Duodenal mucosa (tissue), 2 donors: ENCODE data around the gene RIN3.

Experiments
- H3K27ac ChIP-seq: one replicate; pipeline ENCODE4 v1.7.0; 2013; ENCODE audit warnings: low read depth, low read length
- H3K27me3 ChIP-seq, 2 donors: one replicate each; pipeline ENCODE4 v1.7.0; 2013; ENCODE audit warnings: low read length in 2 of 2, control low read depth in 1 of 2; ENCODE audit not compliant: insufficient read depth in 2 of 2, control insufficient read depth in 1 of 2
- H3K36me3 ChIP-seq, 2 donors: one replicate each; pipeline ENCODE4 v1.7.0; 2013; ENCODE audit warnings: low read length in 2 of 2, control low read depth in 1 of 2; ENCODE audit not compliant: insufficient read depth in 2 of 2, control insufficient read depth in 1 of 2
- H3K4me1 ChIP-seq, 2 donors: one replicate each; pipeline ENCODE4 v1.7.0; 2013; ENCODE audit warnings: low read length in 2 of 2, control low read depth in 1 of 2; ENCODE audit not compliant: insufficient read depth in 2 of 2, control insufficient read depth in 1 of 2
- H3K4me3 ChIP-seq, 2 donors: one replicate each; pipeline ENCODE4 v1.7.0; 2013; ENCODE audit warnings: low read length in 2 of 2, low read depth in 1 of 2
- H3K9ac ChIP-seq, 2 donors: one replicate each; pipeline ENCODE4 v1.7.0; 2013; ENCODE audit warnings: low read length in 2 of 2, low read depth in 1 of 2
- H3K9me3 ChIP-seq, 2 donors: one replicate each; pipeline ENCODE4 v1.7.0; 2013; ENCODE audit warnings: low read length in 2 of 2, control low read depth in 1 of 2; ENCODE audit not compliant: control insufficient read depth in 1 of 2

The RIN3 gene

DNA sequence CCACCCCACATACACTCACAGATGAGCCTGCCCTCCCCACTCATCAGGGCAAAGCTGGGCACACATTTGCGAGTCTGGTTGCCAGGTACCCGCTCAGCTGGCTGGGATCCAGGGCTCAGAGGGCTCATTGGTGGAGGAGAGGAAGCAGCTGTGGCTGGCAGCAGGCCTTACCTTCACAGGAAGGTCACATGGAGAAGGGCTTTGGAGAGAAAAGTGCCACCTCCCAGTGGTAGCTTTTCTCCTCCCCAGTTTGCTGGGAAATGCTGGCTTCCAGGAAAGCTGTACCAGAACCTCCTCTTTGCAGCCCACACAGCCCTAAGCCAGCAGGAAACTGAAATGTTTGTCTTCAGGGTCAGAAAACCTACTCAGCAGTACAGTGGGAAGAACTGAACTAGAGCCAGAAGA, 179.2 kb downstream of the RIN3 start:
- Histone ChIP-seq H3K27ac (no peak overlapping the region), H3K27me3 (no peaks in the 10 kb centered on the region), H3K9me3 (no peaks in the 10 kb centered on the region), H3K9ac (no peak overlapping the region), H3K36me3 (no peaks in the 10 kb centered on the region), H3K4me1 (peaks cover 14% of the 10 kb centered on the region in 2 donors), H3K4me3 (no peak overlapping the region)

DNA sequence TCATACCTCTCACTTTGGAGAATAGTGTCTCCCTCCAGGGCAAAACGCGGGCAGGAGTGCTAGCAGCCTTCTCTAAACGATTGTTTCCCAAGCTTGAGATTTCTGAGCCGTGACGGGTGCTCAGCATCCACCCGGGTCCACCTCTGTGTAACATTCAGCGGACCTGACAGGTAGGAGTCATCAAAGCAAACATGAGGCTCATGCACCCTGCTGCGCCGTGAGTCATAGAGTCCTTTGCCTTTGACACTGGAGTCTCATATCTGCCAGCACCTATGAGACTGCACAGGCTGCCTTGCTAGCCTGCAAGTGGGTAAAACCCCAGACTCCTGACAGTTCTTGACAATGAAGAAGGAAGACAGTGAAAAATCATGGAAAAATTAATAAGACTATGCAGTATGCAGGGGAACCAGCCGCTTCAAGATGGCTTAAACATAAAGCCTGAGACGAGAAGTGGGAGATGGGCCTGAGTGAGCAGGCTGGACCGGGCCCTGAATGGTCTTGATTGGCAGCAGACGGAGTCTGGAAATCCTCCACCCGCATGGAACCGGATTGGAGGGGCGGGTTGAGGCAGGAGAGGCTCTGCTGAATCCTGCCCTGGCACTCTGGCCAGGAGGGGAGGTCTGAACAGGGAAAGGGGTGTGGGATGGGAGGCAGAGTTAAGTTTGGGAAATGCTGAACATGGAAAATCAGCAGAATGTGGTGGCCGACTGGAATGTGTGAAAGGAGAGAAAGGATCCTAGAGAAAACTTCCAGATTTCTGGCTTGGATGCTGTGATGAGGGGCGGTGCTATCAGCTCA, 180.6 kb downstream of the RIN3 start:
- Histone ChIP-seq H3K9me3 (no peaks in the 10 kb centered on the region), H3K27ac (no peak overlapping the region), H3K27me3 (no peaks in the 10 kb centered on the region), H3K4me1 (peaks cover 12 to 14% of the 10 kb centered on the region in 2 donors), H3K36me3 (no peaks in the 10 kb centered on the region), H3K9ac (no peak overlapping the region), H3K4me3 (no peak overlapping the region)

DNA sequence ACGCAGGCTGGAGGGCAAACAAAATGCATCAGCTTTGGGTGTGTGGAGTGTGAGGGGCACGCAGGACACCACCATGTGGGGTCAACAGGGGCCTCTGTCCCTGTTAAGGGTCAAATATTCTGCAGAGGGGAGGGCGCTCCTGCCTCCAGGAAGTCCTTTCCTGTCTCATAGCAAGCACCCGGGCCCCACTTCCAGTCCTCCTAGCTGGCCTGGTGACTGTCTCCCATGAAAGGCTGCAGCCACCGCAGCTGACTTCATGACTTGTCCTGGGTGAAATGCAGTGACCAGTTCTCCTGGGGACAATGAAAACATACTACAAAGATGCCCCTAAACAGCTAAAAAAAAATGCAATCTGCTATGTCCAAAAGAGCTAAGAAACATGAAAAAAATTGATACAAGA, 181.2 kb downstream of the RIN3 start:
- no peaks in the 10 kb centered on the region for H3K9me3 ChIP-seq
- H3K27ac ChIP-seq, result no peak overlapping the region
- no peak overlapping the region for H3K4me3 ChIP-seq

DNA sequence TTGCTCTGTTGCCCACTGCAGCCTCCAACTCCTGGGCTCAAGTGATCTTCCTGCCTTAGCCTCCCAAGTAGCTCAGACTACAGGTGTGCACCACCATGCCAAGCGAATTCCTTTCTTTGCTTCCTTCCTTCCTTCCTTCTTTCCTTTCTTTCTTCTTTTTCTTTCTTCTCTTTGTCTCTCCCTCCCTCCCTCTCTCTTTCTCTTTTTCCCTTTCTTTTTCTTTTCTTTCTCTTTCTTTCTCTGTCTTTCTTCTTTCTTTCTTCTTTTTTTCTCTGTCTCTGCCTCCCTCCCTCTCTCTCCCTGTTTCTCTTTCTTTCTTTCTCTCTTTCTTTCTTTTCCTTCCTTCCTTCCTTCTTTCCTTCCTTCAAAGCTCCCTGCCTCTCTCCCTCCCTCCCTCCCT, 182.0 kb downstream of the RIN3 start:
- Histone ChIP-seq H3K27ac (no peak overlapping the region), H3K9ac (no peak overlapping the region), H3K36me3 (no peaks in the 10 kb centered on the region), H3K4me3 (no peak overlapping the region), H3K4me1 (peaks cover 12 to 14% of the 10 kb centered on the region in 2 donors), H3K9me3 (no peaks in the 10 kb centered on the region), H3K27me3 (no peaks in the 10 kb centered on the region)

More for the DNA sequence above, 181.2 kb downstream of the RIN3 start:
- peaks cover 12 to 14% of the 10 kb centered on the region in 2 donors for H3K4me1 ChIP-seq
- no peaks in the 10 kb centered on the region for H3K36me3 ChIP-seq
- no peaks in the 10 kb centered on the region for H3K27me3 ChIP-seq
- H3K9ac ChIP-seq, result no peak overlapping the region

DNA sequence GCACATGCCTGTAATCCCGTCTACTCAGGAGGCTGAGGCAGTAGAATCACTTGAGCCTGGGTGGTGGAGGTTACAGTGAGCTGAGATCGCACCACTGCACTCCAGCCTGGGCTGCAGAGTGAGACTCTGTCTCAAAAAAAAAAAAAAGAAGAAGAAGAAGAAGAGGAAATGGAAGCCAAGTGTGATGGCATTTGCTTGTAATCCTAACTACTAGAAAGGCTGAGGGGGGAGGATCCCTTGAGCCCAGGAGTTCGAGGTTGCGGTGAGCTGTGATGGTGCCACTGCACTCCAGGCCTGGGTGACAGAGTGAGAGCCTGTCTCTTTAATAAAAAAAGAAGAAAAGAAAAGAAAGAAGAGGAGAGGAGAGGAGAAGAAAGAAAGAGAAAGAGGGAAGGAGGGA, 182.8 kb downstream of the RIN3 start:
- Histone ChIP-seq H3K9ac (no peak overlapping the region), H3K36me3 (no peaks in the 10 kb centered on the region), H3K27me3 (no peaks in the 10 kb centered on the region), H3K4me3 (no peak overlapping the region), H3K9me3 (no peaks in the 10 kb centered on the region), H3K27ac (no peak overlapping the region), H3K4me1 (peaks cover 12 to 14% of the 10 kb centered on the region in 2 donors)

DNA sequence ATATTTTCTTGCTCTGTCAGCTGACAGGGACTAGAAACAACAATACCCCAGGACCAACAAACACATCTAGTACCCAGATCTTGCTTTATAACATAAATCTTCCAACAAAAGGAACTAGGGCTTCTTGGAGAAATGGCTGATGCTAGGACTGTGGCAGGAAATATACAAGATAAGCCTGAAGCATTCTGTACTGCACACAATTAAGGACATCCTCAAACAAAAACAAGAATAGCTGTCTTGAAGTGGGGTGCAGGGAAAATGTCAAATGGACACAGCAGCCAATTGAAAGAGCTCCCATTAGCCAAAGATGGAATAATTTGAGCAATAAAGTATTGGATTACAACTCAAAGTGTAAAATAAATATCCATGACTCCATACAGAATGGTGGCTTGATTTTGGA, 184.8 kb downstream of the RIN3 start:
- peaks cover 0 to under 1% of the 10 kb centered on the region in 2 donors for H3K36me3 ChIP-seq
- H3K27me3 ChIP-seq, result no peaks in the 10 kb centered on the region
- no peaks in the 10 kb centered on the region for H3K9me3 ChIP-seq
- H3K4me1 ChIP-seq, result peaks cover under 1% of the 10 kb centered on the region in 2 donors
- H3K9ac ChIP-seq, result no peak overlapping the region
- no peak overlapping the region for H3K4me3 ChIP-seq
- no peak overlapping the region for H3K27ac ChIP-seq

DNA sequence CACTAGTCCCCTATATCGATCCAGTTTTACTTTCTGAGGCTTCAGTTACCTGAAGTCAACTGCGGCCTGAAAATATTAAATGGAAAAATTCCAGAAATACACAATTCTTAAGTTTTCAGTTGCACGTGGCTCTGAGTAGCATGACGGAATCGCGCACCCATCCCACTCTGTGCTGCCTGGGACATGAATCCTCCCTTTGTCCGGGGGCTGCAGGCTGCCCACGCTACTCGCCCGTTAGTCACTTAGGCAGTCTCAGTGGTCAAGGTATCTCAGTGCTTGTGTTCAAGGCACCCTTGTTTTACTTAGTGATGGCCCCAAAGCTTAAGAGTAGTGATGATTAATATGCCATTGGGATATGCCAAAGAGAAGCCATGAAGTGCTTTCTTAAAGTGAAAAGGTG, 188.2 kb downstream of the RIN3 start:
- H3K4me3 ChIP-seq, result no peak overlapping the region
- no peak overlapping the region for H3K9ac ChIP-seq
- H3K27ac ChIP-seq, result no peak overlapping the region
- no peaks in the 10 kb centered on the region for H3K9me3 ChIP-seq
- no peaks in the 10 kb centered on the region for H3K4me1 ChIP-seq
- peaks cover 4 to 10% of the 10 kb centered on the region in 2 donors for H3K36me3 ChIP-seq
- H3K27me3 ChIP-seq, result no peaks in the 10 kb centered on the region

DNA sequence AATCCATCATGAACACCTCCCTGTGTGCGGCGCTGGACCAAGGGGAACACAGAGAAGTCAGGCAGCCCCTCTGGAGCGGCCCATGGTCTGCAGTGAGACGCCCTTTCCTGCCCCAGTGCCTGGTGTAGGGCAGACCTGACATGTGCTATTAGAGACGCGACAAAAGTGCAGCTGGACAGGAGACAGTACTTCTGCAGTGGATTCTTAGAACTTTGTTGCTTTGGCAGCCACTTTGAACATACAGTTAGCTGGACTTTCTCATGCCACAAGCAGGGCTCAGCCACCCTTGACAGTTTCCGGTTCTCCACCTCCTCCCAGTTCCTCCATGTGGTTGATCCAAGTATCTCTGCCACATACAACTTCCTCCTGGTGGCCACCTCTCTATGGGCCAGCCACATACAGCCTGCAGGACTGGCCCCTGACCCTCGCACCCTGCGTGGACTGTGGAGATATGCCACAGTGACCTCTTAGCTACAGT, 188.9 kb downstream of the RIN3 start:
- Histone ChIP-seq H3K9ac (no peak overlapping the region), H3K27me3 (no peaks in the 10 kb centered on the region), H3K4me1 (no peaks in the 10 kb centered on the region), H3K27ac (no peak overlapping the region), H3K36me3 (peaks cover 5 to 13% of the 10 kb centered on the region in 2 donors), H3K9me3 (no peaks in the 10 kb centered on the region), H3K4me3 (no peak overlapping the region)

DNA sequence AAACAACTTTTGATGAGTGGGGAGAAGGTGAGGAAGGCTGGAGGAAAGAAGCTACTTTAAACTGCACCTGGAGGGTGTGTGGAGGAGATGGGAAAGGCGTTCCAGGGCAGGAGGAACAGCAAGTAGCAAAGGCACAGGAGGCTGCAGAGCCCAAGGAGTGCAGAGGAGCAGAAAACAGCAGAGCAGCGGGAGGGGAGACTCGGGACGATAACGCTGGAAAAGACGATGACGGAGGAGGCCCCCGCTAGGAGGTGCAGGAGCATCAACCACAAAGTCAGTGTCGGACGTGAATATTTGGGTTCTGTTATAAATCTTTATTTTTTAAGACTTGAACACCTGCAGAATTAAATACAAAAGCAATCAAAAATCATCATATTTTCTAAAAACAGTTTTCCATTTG, 189.9 kb downstream of the RIN3 start:
- H3K27ac ChIP-seq, result no peak overlapping the region
- peaks cover 5 to 13% of the 10 kb centered on the region in 2 donors for H3K36me3 ChIP-seq
- H3K4me3 ChIP-seq, result no peak overlapping the region
- H3K4me1 ChIP-seq, result no peaks in the 10 kb centered on the region
- H3K27me3 ChIP-seq, result no peaks in the 10 kb centered on the region
- H3K9ac ChIP-seq, result no peak overlapping the region
- no peaks in the 10 kb centered on the region for H3K9me3 ChIP-seq

DNA sequence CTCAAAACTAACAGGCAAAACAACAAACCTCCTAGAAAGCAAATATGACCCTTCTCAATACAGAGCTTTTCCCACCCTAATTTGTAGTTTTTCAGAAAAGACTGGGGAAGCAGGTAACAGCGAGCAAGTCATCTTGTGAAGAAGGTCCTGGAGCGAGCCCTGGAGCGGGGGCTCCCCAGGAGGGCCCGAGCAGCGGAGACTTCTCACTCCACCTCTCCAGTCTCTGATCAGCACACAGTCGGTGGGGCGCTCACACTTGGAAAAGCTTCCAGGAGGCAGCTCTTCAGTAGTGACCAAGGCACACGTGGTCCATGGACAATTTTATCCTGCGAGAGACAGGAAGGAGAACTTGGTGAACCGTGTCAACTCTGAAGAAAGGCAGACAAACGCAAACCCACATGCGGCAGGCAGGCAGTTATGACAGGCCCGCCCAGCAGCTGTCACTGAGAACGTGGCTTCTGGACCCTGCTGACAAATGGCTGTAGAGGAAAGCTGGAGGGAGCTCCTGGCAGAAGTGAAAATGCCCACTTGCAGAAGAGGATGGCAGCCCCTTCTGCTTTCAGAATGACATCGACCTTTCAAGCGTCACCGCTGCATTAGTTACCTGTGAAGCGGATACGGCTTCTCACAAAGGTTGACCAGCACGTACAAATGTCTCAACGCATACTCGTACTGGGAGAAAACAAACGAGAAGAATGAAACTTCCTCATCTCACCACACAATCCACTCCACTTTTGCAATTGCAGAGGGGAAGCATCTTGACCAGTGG, 190.6 kb downstream of the RIN3 start:
- Histone ChIP-seq H3K27ac (no peak overlapping the region), H3K9me3 (no peaks in the 10 kb centered on the region), H3K4me3 (no peak overlapping the region), H3K4me1 (no peaks in the 10 kb centered on the region), H3K36me3 (peaks cover 5 to 14% of the 10 kb centered on the region in 2 donors), H3K27me3 (no peaks in the 10 kb centered on the region), H3K9ac (no peak overlapping the region)
